ENCODE measurements around the gene BCL7C.
"Not testable (repeated sequence)": the region's sequence is repeated elsewhere in the genome, so short reads cannot be mapped to it uniquely, and the experiment has no call there.

Gene BCL7C

DNA sequence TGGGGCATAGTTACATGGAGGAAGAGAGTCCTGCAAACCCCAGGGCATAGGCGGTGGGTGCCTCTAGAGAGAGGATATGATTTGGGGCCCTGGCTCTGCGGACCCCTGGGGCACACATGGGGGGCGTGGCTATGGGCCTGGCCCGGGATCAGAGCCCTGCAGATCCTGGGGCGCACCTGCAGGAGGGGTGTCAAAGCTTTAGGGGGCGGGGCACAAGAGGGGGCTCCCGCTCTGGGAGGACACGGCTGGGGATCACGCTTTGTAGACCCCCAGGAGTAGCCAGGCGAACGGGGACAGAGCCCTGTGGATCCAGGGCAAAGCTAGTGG, 497 bp downstream of the BCL7C start:
- TF ChIP-seq, protein P1, sequence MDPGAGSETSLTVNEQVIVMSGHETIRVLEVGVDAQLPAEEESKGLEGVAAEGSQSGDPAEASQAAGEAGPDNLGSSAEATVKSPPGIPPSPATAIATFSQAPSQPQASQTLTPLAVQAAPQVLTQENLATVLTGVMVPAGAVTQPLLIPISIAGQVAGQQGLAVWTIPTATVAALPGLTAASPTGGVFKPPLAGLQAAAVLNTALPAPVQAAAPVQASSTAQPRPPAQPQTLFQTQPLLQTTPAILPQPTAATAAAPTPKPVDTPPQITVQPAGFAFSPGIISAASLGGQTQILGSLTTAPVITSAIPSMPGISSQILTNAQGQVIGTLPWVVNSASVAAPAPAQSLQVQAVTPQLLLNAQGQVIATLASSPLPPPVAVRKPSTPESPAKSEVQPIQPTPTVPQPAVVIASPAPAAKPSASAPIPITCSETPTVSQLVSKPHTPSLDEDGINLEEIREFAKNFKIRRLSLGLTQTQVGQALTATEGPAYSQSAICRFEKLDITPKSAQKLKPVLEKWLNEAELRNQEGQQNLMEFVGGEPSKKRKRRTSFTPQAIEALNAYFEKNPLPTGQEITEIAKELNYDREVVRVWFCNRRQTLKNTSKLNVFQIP (CRISPR knock-in tag; IDR thresholded peaks at IDR 0.05; ENCODE audit: borderline replicate concordance, low read depth): no peak
- TF ChIP-seq ZNF565 (CRISPR knock-in tag; conservative IDR thresholded peaks at IDR 0.05; ENCODE audit: low read depth) (no peak), TCF4 (CRISPR knock-in tag; IDR thresholded peaks at IDR 0.05; ENCODE audit: borderline replicate concordance) (no peak), PPARA (CRISPR knock-in tag; IDR thresholded peaks at IDR 0.05; ENCODE audit: borderline replicate concordance) (no peak), ZFP3 (CRISPR knock-in tag; IDR thresholded peaks at IDR 0.05) (no peak), ZNF8 (CRISPR knock-in tag; IDR thresholded peaks at IDR 0.05) (no peak), OSR1 (CRISPR knock-in tag; IDR thresholded peaks at IDR 0.05) (no peak), RARB (CRISPR knock-in tag; IDR thresholded peaks at IDR 0.05) (no peak), BACH2 (CRISPR knock-in tag; IDR thresholded peaks at IDR 0.05; ENCODE audit: borderline replicate concordance) (no peak), ARNTL (CRISPR knock-in tag; IDR thresholded peaks at IDR 0.05; ENCODE audit: borderline replicate concordance, low read depth) (no peak), SNAI2 (CRISPR knock-in tag; IDR thresholded peaks at IDR 0.05) (no peak), CSDC2 (CRISPR knock-in tag; IDR thresholded peaks at IDR 0.05) (no peak), ZFP30 (CRISPR knock-in tag; IDR thresholded peaks at IDR 0.05) (no peak), ZC3H10 (CRISPR knock-in tag; IDR thresholded peaks at IDR 0.05) (no peak), ZNF70 (CRISPR knock-in tag; IDR thresholded peaks at IDR 0.05) (no peak)
- TF ChIP-seq, protein P2, sequence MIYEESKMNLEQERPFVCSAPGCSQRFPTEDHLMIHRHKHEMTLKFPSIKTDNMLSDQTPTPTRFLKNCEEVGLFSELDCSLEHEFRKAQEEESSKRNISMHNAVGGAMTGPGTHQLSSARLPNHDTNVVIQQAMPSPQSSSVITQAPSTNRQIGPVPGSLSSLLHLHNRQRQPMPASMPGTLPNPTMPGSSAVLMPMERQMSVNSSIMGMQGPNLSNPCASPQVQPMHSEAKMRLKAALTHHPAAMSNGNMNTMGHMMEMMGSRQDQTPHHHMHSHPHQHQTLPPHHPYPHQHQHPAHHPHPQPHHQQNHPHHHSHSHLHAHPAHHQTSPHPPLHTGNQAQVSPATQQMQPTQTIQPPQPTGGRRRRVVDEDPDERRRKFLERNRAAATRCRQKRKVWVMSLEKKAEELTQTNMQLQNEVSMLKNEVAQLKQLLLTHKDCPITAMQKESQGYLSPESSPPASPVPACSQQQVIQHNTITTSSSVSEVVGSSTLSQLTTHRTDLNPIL (CRISPR knock-in tag; IDR thresholded peaks at IDR 0.05; ENCODE audit: low read depth): no peak
- TF ChIP-seq, protein P3, sequence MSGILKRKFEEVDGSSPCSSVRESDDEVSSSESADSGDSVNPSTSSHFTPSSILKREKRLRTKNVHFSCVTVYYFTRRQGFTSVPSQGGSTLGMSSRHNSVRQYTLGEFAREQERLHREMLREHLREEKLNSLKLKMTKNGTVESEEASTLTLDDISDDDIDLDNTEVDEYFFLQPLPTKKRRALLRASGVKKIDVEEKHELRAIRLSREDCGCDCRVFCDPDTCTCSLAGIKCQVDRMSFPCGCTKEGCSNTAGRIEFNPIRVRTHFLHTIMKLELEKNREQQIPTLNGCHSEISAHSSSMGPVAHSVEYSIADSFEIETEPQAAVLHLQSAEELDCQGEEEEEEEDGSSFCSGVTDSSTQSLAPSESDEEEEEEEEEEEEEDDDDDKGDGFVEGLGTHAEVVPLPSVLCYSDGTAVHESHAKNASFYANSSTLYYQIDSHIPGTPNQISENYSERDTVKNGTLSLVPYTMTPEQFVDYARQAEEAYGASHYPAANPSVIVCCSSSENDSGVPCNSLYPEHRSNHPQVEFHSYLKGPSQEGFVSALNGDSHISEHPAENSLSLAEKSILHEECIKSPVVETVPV (CRISPR knock-in tag; IDR thresholded peaks at IDR 0.05): no peak
- TF ChIP-seq, protein P4, sequence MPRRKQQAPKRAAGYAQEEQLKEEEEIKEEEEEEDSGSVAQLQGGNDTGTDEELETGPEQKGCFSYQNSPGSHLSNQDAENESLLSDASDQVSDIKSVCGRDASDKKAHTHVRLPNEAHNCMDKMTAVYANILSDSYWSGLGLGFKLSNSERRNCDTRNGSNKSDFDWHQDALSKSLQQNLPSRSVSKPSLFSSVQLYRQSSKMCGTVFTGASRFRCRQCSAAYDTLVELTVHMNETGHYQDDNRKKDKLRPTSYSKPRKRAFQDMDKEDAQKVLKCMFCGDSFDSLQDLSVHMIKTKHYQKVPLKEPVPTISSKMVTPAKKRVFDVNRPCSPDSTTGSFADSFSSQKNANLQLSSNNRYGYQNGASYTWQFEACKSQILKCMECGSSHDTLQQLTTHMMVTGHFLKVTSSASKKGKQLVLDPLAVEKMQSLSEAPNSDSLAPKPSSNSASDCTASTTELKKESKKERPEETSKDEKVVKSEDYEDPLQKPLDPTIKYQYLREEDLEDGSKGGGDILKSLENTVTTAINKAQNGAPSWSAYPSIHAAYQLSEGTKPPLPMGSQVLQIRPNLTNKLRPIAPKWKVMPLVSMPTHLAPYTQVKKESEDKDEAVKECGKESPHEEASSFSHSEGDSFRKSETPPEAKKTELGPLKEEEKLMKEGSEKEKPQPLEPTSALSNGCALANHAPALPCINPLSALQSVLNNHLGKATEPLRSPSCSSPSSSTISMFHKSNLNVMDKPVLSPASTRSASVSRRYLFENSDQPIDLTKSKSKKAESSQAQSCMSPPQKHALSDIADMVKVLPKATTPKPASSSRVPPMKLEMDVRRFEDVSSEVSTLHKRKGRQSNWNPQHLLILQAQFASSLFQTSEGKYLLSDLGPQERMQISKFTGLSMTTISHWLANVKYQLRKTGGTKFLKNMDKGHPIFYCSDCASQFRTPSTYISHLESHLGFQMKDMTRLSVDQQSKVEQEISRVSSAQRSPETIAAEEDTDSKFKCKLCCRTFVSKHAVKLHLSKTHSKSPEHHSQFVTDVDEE (CRISPR knock-in tag; IDR thresholded peaks at IDR 0.05): no peak
- no peak for ATAC-seq

DNA sequence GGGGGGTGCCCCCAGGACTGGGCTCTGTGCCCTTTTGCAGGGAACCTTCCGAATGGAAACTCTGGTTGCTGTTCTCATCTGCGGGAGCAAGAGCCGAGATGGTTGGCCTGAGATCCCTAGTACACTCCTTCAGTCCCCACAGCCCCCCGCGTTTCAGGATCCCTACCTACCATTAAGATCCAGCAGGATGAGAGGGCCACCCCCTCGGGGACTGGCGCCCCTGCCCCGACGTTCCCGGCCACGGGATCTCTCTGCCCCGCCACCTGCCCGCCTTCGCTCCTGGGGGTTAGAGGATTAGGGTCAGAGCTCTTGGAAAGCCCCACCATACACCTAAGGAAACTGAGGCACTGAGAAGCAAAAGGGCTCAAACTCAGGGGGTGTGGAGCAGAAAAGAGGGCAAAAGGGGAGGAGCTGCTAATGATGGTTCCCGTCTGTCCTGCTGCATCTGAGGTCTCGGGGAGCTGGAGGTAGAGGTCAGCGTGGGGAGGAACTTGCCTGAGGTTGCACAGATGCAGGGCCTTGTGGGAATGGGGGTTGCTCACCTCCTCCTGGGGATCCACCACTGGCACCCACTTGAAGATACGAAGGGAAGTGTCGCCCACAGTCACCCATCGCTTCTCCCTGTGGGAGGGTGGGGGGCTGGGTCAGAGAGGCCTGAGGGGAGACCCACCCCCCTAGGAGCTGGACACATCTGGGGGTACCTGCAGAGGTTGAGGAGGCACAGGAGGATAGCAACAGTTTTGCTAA, 1.0 kb downstream of the BCL7C start:
- TF ChIP-seq ZC3H10 (CRISPR knock-in tag; IDR thresholded peaks at IDR 0.05) (no peak), TOX (CRISPR knock-in tag; IDR thresholded peaks at IDR 0.05; ENCODE audit: borderline replicate concordance) (no peak), ISL1 (CRISPR knock-in tag; IDR thresholded peaks at IDR 0.05) (no peak)
- no peak for ATAC-seq

DNA sequence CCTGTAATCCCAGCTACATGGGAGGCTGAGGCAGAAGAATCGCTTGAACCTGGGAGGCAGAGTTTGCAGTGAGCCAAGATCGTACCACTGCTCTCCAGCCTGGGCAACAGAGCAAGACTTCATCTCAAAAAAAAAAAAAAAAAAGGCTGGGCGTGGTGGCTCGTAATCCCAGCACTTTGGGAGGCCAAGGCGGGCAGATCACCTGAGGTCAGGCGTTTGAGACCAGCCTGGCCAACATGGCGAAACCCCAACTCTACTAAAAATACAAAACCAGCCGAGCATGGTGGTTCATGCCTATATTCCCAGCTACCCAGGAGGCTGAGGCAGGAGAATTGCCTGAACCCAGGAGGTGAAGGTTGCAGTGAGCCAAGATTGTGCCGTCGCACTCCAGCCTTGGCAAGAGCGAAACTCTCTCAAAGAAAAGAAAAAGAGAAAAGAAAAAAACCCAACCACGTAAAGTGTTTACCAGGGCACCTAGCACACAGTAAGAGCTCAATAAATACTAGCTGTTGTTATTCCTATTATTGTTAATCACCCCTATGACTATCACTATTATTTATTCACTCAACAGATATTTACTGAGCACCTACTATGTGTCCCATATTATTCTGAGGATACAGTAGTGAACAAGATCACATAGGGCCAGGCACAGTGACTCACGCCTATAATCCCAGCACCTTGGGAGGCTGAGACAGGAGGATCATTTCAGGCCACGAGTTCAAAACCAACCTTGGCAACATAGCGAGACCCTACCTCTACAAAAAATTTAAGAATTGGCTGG, 2.6 kb downstream of the BCL7C start:
- not testable (repeated sequence) for ATAC-seq

DNA sequence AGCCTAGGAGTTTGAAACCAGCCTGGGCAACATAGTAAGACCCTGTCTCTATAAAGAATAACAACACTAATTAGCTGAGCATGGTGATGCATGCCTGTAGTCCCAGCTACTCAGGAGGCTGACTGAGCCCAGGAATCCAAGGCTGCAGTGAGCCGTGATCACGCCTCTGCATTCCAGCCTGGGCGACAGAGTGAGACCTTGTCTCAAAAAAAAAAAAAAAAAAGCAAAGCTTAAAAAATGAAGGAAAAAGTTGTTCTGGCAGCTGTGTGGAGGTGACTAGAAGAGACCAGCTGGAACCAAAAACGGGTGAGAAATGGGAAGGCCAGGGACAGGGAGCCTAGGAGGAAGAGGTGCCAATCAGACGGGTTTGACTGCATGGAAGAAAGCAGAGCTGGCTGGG, 4.2 kb downstream of the BCL7C start:
- TF ChIP-seq ZFP30 (CRISPR knock-in tag; IDR thresholded peaks at IDR 0.05): no peak
- TF ChIP-seq, protein P2 (CRISPR knock-in tag; IDR thresholded peaks at IDR 0.05; ENCODE audit: low read depth): no peak
- TF ChIP-seq GLIS3 (CRISPR knock-in tag; IDR thresholded peaks at IDR 0.05): no peak
- TF ChIP-seq RARB (CRISPR knock-in tag; IDR thresholded peaks at IDR 0.05): no peak
- TF ChIP-seq, protein P3 (CRISPR knock-in tag; IDR thresholded peaks at IDR 0.05): no peak
- no peak for TF ChIP-seq CSDC2 (CRISPR knock-in tag; IDR thresholded peaks at IDR 0.05)
- TF ChIP-seq PPARA (CRISPR knock-in tag; IDR thresholded peaks at IDR 0.05; ENCODE audit: borderline replicate concordance): no peak
- no peak for TF ChIP-seq TOX (CRISPR knock-in tag; IDR thresholded peaks at IDR 0.05; ENCODE audit: borderline replicate concordance)
- TF ChIP-seq ZFP3 (CRISPR knock-in tag; IDR thresholded peaks at IDR 0.05): no peak
- ATAC-seq: no peak
